C4-2B (cell line): ENCODE measurements around the gene HES5.

Experiments used
- H3K27ac ChIP-seq: fragments of 450-650 bp; 2 replicates; pipeline ENCODE4 v1.5.1; 2017
- ZFX ChIP-seq: fragments of 450-650 bp; IDR thresholded peaks from 2 replicates; pipeline ENCODE4 v1.6.1; 2017
- TF ChIP-seq, protein P1 (sequence below): fragments of 450-650 bp; conservative IDR thresholded peaks from 2 replicates; pipeline ENCODE4 v1.5.1; 2017; ENCODE audit warnings: mild to moderate bottlenecking

Gene HES5

DNA sequence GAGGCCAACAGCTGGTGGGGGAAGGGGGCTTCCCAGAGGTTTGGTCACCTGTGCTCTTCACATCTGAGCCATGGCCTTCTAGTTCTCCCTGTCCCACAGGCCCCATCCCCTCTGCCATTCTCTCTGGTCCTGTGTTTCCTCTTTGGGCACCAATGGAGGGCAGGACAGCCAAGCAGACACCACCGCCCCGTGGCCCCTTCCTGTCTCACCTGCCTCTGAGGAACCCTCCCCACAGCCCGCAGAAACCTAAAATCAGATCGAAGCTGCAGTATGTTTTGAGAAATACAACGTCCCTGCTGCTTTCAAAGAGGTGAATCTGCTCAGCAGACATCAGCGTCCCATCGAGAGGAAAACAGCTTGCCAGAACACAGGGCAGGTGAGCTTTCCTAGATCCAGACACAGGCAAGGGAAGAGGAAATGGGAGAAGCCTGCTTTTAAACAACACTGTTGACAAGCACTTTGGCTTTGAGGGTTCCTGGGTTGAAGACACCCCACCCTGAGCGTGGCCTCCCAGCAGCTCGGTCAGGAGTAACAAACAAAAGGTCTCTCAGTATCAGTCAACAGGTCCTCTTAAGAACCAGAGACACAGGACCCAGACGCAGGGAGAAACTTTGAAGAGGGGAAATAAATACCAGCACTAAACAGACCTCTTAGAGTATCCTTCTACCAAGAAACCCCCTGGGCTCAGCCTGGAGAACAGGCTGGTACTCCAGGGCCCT, 6.0 kb downstream of the HES5 start:
- peak overlapping the region; percentile 85 for H3K27ac ChIP-seq
- TF ChIP-seq, protein P1, sequence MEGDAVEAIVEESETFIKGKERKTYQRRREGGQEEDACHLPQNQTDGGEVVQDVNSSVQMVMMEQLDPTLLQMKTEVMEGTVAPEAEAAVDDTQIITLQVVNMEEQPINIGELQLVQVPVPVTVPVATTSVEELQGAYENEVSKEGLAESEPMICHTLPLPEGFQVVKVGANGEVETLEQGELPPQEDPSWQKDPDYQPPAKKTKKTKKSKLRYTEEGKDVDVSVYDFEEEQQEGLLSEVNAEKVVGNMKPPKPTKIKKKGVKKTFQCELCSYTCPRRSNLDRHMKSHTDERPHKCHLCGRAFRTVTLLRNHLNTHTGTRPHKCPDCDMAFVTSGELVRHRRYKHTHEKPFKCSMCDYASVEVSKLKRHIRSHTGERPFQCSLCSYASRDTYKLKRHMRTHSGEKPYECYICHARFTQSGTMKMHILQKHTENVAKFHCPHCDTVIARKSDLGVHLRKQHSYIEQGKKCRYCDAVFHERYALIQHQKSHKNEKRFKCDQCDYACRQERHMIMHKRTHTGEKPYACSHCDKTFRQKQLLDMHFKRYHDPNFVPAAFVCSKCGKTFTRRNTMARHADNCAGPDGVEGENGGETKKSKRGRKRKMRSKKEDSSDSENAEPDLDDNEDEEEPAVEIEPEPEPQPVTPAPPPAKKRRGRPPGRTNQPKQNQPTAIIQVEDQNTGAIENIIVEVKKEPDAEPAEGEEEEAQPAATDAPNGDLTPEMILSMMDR = no peak
- no peak for TF ChIP-seq ZFX

DNA sequence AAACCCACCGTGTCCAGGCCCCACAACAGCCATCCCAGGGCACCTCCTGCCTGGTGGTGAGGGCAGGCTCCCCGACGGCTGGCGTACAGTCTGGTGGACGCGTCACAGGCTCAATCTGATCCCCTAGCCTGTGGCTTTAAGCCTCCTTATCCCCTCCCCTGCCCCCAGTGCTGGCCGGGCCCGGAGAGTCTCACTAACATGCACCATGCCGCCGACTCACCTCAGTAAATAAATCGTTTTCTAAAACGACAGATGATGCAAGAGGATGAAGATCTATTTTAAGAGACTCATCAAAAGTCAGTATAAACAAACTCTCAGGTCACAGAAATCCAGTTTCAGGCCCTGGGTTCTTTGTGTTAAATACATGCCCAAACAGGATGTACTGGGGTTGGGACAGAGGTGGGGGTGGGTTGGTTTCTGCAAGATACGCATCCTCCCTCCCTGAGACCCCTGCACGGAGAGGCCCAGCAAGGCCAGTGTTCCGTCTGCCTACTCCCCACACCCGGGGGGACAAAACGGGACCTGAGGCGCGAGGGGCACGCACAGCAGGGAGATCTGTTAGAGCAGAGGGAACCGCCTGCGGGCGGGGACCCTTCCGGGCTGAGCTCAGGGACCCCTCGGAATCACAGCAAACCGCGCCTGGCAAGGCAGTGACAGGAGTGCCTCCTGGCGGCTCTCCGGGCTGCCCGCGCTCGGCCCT, 6.7 kb downstream of the HES5 start:
- TF ChIP-seq ZFX = no peak
- TF ChIP-seq, protein P1 = no peak
- peak overlapping the region; percentile 85 for H3K27ac ChIP-seq

DNA sequence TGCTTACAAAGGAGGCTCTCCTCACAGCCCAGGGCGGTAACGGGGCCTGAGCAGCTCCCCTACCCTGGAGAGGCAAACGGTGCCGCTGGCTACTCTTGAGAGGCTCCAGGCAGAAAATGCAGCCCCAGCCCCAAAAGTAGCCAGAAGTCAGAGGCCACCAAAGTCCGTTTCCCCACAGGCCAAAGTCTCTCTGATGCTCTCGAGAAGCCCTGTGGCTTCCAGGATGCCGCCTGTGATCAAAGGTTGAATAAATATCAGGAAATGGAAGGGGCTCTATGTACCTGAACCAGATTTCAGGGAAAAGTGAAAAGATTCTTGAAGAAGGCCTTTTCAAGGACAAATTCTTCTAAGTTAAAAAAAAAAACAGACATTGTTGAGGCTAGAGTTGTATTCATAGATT, 7.8 kb downstream of the HES5 start:
- no peak overlapping the region for H3K27ac ChIP-seq
- TF ChIP-seq, protein P1 = no peak
- no peak for TF ChIP-seq ZFX

DNA sequence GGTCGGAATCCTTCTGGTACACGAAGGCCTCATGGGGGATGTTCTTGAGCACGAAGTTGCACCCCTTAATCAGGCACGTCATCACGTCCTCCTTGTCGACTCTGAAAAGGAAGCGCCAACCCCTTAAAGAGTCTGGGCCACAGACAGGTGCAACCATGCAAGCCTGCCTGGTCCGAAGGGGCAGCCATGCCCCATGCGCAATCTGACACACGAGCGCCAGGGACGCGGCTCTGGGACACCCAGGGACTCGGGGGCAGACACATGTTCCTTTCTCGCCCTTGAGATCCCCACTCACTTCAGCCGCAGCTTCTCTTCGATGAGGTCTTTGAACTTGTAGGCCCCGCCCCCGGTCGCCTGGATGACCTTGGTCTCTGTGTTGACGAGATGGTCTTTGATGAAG, 9.3 kb downstream of the HES5 start:
- H3K27ac ChIP-seq = no peak overlapping the region
- no peak for TF ChIP-seq ZFX
- TF ChIP-seq, protein P1 = no peak

DNA sequence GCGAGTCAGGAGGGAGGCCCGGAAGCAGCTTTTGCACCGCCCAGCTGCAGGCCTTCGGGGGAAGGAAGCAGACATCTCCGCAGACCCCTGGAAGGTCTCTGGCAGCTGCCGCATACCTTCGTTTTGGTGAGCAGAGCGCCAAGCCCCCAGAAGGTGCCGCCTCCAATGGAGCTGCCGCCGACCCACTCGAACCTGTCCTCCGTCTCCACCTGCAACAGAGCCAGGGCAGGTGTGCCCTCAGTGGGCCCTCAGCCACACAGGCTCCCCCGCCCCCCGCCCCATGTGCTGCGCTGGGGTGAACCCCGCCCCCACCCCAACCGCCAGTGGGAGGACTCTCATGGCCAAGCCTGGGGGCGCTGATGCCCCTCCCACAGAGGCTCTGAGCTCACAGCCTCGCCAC, 9.9 kb downstream of the HES5 start:
- no peak for TF ChIP-seq ZFX
- TF ChIP-seq, protein P1 = no peak
- H3K27ac ChIP-seq = no peak overlapping the region

DNA sequence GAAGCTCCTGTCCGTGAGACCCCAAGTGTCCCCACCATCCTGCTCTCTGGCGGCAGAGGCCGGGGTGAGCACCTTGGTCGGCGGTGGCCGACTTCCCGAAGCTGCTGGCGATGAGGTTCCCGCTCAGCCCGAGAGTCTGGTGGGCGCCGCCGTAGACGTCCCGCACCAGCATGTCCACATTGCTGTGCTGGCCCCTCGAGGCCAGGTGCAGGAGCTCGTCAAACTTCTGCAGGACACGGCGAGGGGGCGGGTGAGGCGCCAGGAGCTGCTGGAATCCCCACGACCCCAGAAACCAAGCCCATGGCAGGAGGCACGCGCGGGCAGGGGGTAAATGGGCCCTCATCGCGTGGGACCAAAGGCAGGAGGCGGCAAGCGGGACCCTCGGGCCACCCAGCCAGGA, 10.3 kb downstream of the HES5 start:
- H3K27ac ChIP-seq = no peak overlapping the region
- no peak for TF ChIP-seq ZFX
- TF ChIP-seq, protein P1 = no peak

DNA sequence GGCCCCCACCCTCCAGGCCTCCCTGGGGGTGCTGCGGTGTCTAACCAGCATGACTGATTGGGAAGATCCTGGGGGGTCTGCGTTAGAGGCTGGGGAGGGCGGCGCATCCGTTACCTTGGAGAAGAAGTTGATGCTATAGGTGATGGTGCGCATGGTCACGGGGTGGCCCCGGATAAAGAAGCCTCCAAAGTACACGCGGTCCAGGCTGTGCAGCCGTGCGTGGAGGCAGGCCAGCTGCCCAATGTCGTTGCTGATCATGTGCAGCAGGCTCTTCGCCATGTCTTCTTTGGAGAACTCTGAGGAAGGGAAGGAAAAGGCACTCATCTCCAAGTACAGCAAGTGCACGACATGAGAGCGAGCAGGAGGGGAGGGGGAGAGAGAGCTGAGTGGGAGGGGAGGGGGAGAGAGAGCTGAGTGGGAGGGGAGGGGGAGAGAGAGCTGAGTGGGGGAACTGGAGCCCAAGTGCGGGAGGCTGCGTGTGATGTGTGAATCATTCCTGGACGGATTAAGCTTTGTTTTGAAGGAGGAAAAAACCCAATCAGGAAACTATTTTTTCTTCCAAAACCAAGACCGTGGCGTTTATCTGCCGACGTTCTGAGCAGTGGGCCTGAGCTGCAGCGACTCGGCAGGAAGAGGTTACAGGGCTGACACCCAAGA, 10.9 kb downstream of the HES5 start:
- no peak overlapping the region for H3K27ac ChIP-seq
- no peak for TF ChIP-seq ZFX
- TF ChIP-seq, protein P1 = no peak
